GM21360 (cell line): ENCODE measurements around the gene ZYG11B.
"Not testable (repeated sequence)": the region's sequence is repeated elsewhere in the genome, so short reads cannot be mapped to it uniquely, and the experiment has no call there.

Experiments
- ATAC-seq: cut with Tn5 transposase; IDR thresholded peaks from one replicate; pipeline ENCODE4 v1.9.1; 2021; ENCODE audit warnings: mild to moderate bottlenecking, moderate library complexity; ENCODE audit not compliant: unreplicated experiment

The ZYG11B gene

GRCh38 chr1:52706941-52707926, 19.0 kb upstream of the ZYG11B start:
- ATAC-seq: no peak

DNA sequence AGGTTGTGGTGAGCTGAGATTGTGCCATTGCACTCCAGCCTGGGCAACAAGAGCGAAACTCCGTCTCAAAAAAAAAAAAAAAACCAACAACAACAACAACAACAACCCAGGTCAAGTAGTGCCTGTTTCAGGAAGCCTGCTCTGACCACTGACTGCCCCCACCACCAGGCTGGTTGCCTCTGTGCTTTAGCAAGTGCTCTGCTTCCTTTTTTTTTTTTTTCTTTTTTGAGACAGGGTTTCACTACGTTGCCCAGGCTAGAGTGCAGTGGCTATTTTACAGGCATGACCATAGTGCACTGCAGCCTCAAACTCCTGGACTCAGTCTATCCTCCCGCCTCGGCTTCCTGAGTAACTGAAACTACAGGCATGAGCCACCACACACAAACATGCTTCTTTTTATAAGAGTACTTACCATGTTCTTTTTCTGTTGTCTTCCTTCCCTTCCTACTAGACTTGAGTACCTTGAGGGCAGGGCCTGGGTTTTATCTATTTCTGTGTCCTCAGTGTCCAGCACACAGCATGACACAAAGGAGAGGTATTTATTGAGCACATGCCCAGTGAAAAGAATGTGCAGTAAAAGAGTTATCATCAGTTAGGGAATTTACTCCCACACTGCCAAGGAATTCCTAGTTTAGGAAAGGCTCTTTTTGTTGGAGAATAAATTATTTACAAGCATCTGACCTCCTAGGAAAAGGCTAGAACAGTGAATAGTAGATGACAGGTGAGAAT, 18.2 kb upstream of the ZYG11B start:
- no peak for ATAC-seq

- ATAC-seq: no peak
Observed at GRCh38 chr1:52709016-52709415, 17.2 kb upstream of the ZYG11B start.

- ATAC-seq: no peak
Observed at GRCh38 chr1:52713590-52713989, 12.7 kb upstream of the ZYG11B start.

GRCh38 chr1:52715296-52715695, 11.0 kb upstream of the ZYG11B start:
- not testable (repeated sequence) for ATAC-seq

DNA sequence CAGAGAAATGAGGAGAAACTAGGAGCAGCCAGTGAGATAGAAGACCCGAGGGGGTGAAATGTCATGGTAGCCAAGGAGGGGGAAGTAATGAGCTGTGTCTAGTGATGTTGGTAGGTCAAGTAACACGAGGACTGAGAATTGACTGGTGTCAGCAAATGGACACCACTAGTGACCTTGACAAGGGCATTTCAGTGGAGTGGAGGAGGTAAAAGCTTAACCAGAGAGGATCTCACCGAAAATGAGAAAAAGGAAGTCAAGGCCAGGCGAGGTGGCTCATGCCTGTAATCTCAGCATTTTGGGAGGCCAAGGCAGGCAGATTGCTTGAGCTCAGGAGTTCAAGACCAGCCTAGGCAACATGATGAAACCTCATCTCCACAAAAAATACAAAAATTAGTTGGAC, 3.0 kb upstream of the ZYG11B start:
- ATAC-seq: no peak

GRCh38 chr1:52725903-52726264, 369 bp upstream of the ZYG11B start:
- ATAC-seq: no peak

- no peak for ATAC-seq
Observed at GRCh38 chr1:52727114-52727586, 897 bp downstream of the ZYG11B start.

- ATAC-seq: no peak
Observed at GRCh38 chr1:52727956-52728656, 1.9 kb downstream of the ZYG11B start.

DNA sequence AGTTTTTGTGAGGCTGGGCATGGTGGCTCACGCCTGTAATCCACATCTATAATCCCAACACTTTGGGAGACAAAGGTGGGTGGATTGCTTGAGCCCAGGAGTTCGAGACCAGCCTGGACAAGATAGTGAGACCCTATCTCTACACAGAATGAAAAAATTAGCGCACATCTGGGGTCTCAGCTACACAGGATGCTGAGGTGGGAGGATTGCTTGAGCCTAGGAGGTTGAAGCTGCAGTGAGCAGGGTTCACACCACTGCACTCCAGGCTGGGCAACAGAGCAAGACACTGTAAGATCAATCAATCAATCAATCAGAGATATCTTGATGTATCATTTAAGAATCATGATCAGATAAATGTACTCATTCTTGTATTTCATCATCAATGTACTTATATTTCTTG, 7.1 kb downstream of the ZYG11B start:
- ATAC-seq: no peak

DNA sequence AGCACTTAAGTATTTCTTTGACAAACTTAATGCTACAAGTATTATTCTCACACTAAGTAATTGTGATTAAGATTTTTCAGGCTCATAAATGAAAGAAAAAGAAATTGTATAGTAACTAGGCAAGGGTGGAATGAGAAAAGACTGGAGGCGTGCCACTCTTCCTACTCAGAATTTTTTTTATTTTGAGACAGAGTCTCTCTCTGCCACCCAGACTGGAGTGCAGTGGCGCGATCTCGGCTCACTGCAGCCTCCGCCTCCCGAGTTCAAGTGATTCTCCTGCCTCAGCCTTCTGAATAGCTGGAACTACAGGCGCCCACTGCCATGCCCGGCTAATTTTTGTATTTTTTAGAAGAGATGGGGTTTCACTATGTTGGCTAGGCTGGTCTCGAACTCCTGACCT, 9.1 kb downstream of the ZYG11B start:
- ATAC-seq: not testable (repeated sequence)

DNA sequence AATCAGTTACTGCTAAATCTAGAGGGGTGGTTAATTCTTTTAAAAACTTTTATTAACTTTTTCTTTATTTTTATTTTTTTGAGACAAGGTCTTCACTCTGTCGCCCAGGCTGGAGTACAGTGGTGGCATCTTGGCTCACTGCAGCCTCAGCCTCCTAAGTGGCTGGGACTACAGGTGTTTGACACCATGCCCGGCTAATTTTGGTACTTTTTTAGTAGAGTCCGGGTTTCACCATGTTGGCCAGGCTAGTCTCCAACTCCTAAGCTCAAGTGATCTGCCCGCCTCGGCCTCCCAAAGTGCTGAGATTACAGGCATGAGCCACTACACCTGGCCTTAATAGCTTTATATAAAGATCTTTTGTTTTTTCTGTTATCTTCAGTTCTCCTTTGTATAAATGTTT, 11.9 kb downstream of the ZYG11B start:
- no peak for ATAC-seq

- no peak for ATAC-seq
Observed at GRCh38 chr1:52738893-52739292, 12.6 kb downstream of the ZYG11B start.

DNA sequence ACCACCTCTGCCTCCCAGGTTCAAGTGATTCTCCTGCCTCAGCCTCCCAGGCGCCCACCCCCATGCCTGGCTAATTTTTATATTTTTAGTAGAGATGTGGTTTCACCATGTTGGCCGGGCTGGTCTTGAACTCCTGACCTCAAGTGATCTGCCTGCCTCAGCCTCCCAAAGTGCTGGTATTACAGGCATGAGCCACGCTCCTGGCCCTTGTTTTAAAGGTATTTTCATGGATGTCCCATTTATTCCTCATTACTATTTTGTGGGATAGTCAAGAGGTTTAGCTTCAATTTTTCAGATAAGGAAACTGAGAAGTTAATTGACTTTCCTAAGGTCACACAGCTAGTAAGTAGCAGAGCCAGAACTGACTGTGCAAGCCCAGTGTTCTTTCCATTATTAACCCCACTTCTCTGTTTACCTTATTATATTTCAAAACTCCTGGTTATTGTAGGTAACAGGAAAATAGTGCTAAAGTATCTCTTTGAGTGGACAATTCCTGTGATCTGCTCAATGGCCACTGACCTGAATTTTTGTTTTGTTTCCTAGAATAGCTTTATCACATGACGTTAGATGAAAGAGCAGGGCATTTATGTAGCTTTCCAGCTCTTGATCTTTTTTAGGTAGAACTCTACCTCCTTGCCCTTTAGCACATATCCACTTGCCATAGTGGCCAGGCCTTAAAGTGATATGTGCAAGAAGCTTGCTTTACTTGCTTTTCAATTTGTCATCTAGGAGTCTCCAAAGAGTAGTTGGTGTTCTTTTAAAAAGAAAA, 13.6 kb downstream of the ZYG11B start:
- ATAC-seq: no peak

- no peak for ATAC-seq
Observed at GRCh38 chr1:52741259-52741658, 15.0 kb downstream of the ZYG11B start.

GRCh38 chr1:52746189-52746588, 19.9 kb downstream of the ZYG11B start:
- ATAC-seq: no peak

DNA sequence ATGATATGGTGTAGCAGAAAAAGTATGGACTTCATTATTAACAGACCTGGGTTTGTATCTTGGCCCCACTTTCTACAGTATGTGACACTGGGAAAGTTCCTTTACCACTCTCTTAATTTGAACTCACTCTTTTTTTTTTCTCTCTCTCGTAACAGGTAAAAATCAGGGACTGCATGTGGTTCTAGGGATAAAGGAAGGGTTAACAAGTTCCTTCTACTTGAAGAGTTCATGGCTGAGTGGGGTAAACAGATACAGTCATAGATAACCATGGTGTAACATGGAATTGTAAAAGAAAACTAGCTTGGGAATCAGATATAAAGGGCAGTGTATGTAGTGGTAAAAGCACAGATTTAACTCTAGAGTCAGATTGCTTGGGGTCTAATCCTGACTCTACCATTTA, 21.2 kb downstream of the ZYG11B start:
- ATAC-seq: no peak

- ATAC-seq: no peak
Observed at GRCh38 chr1:52748119-52748518, 21.9 kb downstream of the ZYG11B start.

DNA sequence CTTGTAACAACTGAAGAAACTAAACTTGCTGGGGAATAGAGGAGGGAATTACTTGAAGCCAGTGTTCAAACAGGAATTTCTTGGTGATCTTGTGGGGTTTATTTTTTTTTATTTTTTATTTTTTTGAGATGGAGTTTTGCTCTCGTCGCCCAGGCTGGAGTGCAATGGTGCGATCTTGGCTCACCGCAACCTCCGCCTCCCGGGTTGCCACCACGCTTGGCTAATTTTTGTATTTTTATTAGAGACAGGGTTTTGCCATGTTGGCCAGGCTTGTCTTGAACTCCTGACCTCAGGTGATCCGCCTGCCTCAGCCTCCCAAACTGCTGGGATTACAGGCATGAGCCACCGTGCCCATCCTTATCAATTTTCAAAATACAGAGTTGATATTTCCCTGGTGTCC, 23.2 kb downstream of the ZYG11B start:
- ATAC-seq: not testable (repeated sequence)

DNA sequence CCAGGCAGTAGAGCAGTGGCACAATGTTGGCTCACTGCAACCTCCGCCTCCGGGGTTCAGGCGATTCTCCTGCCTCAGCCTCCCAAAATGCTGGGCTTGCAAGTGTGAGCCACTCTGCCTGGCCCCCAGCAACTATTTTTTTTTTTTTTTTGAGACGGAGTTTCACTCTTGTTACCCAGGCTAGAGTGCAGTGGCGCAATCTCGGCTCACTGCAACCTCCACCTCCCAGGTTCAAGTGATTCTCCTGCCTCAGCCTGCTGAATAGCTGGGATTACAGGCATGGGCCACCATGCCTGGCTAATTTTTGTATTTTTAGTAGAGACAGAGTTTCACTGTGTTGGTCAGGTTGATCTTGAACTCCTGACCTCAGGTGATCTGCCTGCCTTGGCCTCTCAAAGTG, 23.9 kb downstream of the ZYG11B start:
- ATAC-seq: not testable (repeated sequence)
